Mesenchymal stem cell (in vitro differentiated cells and primary cell): ENCODE measurements around the gene PPP1R27.

Experiments used
- DNase-seq: peaks from one replicate; pipeline ENCODE4 v3.0.0-alpha.2; 2013
- H2AFZ ChIP-seq: one replicate; pipeline ENCODE4 v1.6.1; 2013; ENCODE audit warnings: low read depth, mild to moderate bottlenecking, control low read depth, inconsistent platforms, low read length, moderate library complexity
- H2AK5ac ChIP-seq: 2 replicates; pipeline ENCODE4 v1.6.1; 2013; ENCODE audit warnings: low read length, moderate library complexity, mild to moderate bottlenecking, inconsistent platforms; ENCODE audit not compliant: severe bottlenecking
- H2BK120ac ChIP-seq: one replicate; pipeline ENCODE4 v1.6.1; 2013; ENCODE audit warnings: low read depth, mild to moderate bottlenecking, inconsistent platforms, low read length, moderate library complexity
- H2BK12ac ChIP-seq, 2 experiments: one replicate each; pipeline ENCODE4 v1.6.1; 2013; ENCODE audit warnings: inconsistent platforms in 2 of 2, low read length in 2 of 2, mild to moderate bottlenecking in 2 of 2, moderate library complexity in 2 of 2, control low read depth in 1 of 2
- H2BK15ac ChIP-seq: one replicate; pipeline ENCODE4 v1.6.1; 2013; ENCODE audit warnings: mild to moderate bottlenecking, low read depth, inconsistent platforms; ENCODE audit not compliant: poor library complexity, severe bottlenecking
- H2BK5ac ChIP-seq: 2 replicates; pipeline ENCODE4 v1.6.1; 2013; ENCODE audit warnings: low read depth, mild to moderate bottlenecking, low read length, control low read depth, inconsistent platforms; ENCODE audit not compliant: poor library complexity, severe bottlenecking
- H3K14ac ChIP-seq, 2 experiments: one replicate each; pipeline ENCODE4 v1.6.1; 2013; ENCODE audit warnings: inconsistent platforms in 2 of 2, low read length in 2 of 2, control low read depth in 1 of 2, mild to moderate bottlenecking in 1 of 2, moderate library complexity in 1 of 2
- H3K18ac ChIP-seq, 2 experiments: one replicate each; pipeline ENCODE4 v1.6.1; 2013; ENCODE audit warnings: inconsistent platforms in 2 of 2, low read length in 2 of 2, control low read depth in 1 of 2, low read depth in 1 of 2, mild to moderate bottlenecking in 1 of 2
- H3K23ac ChIP-seq, 2 experiments: one replicate each; pipeline ENCODE4 v1.6.1; 2013; ENCODE audit warnings: inconsistent platforms in 2 of 2, low read length in 2 of 2, mild to moderate bottlenecking in 2 of 2, moderate library complexity in 2 of 2, control low read depth in 1 of 2
- H3K27ac ChIP-seq: 2 replicates; pipeline ENCODE4 v1.5.1; 2013; ENCODE audit warnings: mild to moderate bottlenecking, moderate library complexity, low read length, control low read depth, inconsistent platforms; ENCODE audit not compliant: poor library complexity, severe bottlenecking
- H3K27me3 ChIP-seq, 2 experiments: 2 replicates each; pipeline versions ENCODE4 v1.6.1 to v1.7.0; 2013; ENCODE audit warnings: low read length in 2 of 2, mild to moderate bottlenecking in 2 of 2, moderate library complexity in 2 of 2, control low read depth in 1 of 2, inconsistent platforms in 1 of 2; ENCODE audit not compliant: control insufficient read depth in 1 of 2, insufficient read depth in 1 of 2
- H3K36me3 ChIP-seq, 2 experiments: 2 replicates each; pipeline versions ENCODE4 v1.6.1 to v1.7.0; 2013; ENCODE audit warnings: low read length in 2 of 2, control low read depth in 1 of 2, inconsistent platforms in 1 of 2, low read depth in 1 of 2, mild to moderate bottlenecking in 1 of 2; ENCODE audit not compliant: insufficient read depth in 2 of 2, control insufficient read depth in 1 of 2
- H3K4ac ChIP-seq, 2 experiments: one replicate each; pipeline ENCODE4 v1.6.1; 2013; ENCODE audit warnings: inconsistent platforms in 2 of 2, low read length in 2 of 2, mild to moderate bottlenecking in 2 of 2, moderate library complexity in 2 of 2, control low read depth in 1 of 2, low read depth in 1 of 2
- H3K4me1 ChIP-seq: 2 replicates; pipeline ENCODE4 v1.6.1; 2013; ENCODE audit warnings: low read depth, low read length, control low read depth; ENCODE audit not compliant: control insufficient read depth, insufficient read depth
- H3K4me2 ChIP-seq: 2 replicates; pipeline ENCODE4 v1.6.1; 2013; ENCODE audit warnings: low read length, mild to moderate bottlenecking, inconsistent platforms; ENCODE audit not compliant: poor library complexity, severe bottlenecking
- H3K4me3 ChIP-seq, 2 experiments: 2 replicates each; pipeline versions ENCODE4 v1.5.1 to v1.7.0; 2013; ENCODE audit warnings: low read length in 2 of 2, mild to moderate bottlenecking in 2 of 2, control low read depth in 1 of 2, low read depth in 1 of 2; ENCODE audit not compliant: insufficient read depth in 1 of 2
- H3K79me1 ChIP-seq: replicated peaks from 2 replicates; pipeline ENCODE4 v1.6.1; 2013; ENCODE audit warnings: mild to moderate bottlenecking, control low read depth, low read length, inconsistent platforms; ENCODE audit not compliant: poor library complexity, severe bottlenecking
- H3K9ac ChIP-seq: 2 replicates; pipeline ENCODE4 v1.7.0; 2013; ENCODE audit warnings: mild to moderate bottlenecking, low read length, moderate library complexity
- H3K9me3 ChIP-seq: 2 replicates; pipeline ENCODE4 v1.7.0; 2013; ENCODE audit warnings: mild to moderate bottlenecking, low read length; ENCODE audit not compliant: control insufficient read depth
- H4K8ac ChIP-seq: one replicate; pipeline ENCODE4 v1.6.1; 2013; ENCODE audit warnings: inconsistent platforms, mild to moderate bottlenecking, low read length, moderate library complexity
- H4K91ac ChIP-seq: one replicate; pipeline ENCODE4 v1.6.1; 2013; ENCODE audit warnings: mild to moderate bottlenecking, low read length, inconsistent platforms
- WGBS: methylation state at CpG from one replicate; pipeline ENCODE4 v1.1.7; 2013; ENCODE audit warnings: mixed read lengths; 5-methylcytosine and 5-hydroxymethylcytosine counted together

PPP1R27 gene

DNA sequence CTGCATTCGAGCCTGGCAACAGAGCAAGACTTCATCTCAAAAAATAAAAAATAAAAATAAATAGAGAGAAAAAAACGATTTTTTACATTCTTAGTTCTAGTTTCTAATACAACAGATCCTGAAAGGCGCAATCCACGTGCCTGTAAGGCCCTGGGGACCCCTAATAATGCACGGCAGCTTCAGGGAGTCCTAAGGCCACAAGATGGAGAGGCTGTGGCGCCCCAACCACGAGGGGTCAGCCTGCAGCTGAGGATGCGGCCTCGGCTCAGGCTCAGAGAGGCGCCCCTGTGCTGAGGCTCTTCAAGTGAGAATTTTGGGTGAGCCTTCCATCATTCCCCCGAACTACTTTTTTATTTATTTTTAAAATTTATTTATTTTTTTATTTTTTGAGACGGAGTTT, 14.6 kb upstream of the PPP1R27 start:
- Histone ChIP-seq H2BK15ac (no peak overlapping the region), H3K23ac (no peak overlapping the region), H2AFZ (no peak overlapping the region), H2BK5ac (no peak overlapping the region), H4K8ac (no peak overlapping the region), H3K18ac (no peak overlapping the region), H4K91ac (no peak overlapping the region), H3K9me3 (no peaks in the 10 kb centered on the region), H3K79me1 (peaks cover 37% of the 10 kb centered on the region), H3K9ac (no peak overlapping the region), H3K27me3 (no peaks in the 10 kb centered on the region), H3K27ac (no peak overlapping the region), H3K4ac (no peak overlapping the region), H3K36me3 (peaks cover 77 to 82% of the 10 kb centered on the region in 2 experiments), H3K4me2 (no peak overlapping the region), H3K4me3 (no peak overlapping the region), H2BK12ac (no peak overlapping the region), H3K4me1 (peaks cover under 1% of the 10 kb centered on the region), H2AK5ac (no peak overlapping the region), H3K14ac (no peak overlapping the region), H2BK120ac (no peak overlapping the region)
- no peak for DNase-seq
- 97% methylated on average over 7 of the region's 12 CpGs for WGBS

DNA sequence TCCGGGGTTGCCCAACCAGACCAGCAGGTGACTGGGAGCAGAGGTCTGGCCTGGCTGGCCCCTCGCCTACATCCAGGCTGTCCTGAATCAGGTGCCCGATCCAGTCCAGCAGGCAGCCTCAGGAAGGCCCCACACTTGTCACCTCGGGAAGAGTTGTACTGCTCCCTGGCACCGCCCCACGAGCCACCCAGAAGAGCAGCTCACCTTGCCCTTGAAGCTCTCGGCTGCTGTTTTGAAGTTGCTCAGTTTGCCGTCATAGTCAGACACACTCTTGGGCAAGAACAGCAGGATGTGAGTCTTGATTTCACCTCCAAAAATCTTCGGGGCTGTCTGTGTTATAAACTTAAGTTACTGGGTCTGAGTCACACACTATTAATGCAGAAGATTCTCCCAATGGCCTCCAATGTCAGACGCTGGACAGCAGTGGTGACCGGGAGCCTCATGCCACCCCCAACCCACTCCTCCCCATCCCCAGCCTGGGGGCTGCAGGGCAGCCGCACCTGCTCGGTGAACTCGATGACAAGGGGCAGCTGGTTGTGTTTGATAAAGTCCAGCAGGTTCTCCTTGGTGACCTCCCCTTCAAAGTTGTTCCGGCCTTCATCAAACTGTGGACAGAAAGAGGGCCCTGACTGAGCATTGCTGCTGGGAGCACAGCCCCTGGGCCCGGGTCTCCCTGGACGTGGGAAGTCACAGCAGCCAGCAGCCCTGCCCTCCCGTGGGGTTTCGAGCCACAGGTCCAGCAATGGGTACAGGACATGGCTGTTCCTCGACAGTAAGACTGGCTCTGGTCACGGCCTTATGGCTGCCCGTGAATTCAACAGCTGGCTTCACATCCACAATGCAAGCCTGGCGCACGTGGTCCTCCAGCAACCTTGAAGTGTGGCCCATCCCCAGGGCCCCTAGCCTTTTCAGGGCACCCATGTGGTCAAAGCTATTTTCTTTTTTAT, 12.2 kb upstream of the PPP1R27 start:
- H3K4me3 ChIP-seq: no peak overlapping the region
- no peaks in the 10 kb centered on the region for H3K27me3 ChIP-seq
- H2BK12ac ChIP-seq: no peak overlapping the region
- H3K23ac ChIP-seq: no peak overlapping the region
- H3K14ac ChIP-seq: no peak overlapping the region
- H2BK15ac ChIP-seq: no peak overlapping the region
- peaks cover 3% of the 10 kb centered on the region for H3K4me1 ChIP-seq
- H2BK120ac ChIP-seq: no peak overlapping the region
- no peak overlapping the region for H4K8ac ChIP-seq
- 94% methylated on average over 24 of the region's 24 CpGs for WGBS
- H3K36me3 ChIP-seq: peaks cover 78 to 81% of the 10 kb centered on the region in 2 experiments
- no peak overlapping the region for H2AFZ ChIP-seq
- no peak for DNase-seq
- no peak overlapping the region for H3K4me2 ChIP-seq
- H3K27ac ChIP-seq: no peak overlapping the region
- H3K18ac ChIP-seq: no peak overlapping the region
- H3K9me3 ChIP-seq: no peaks in the 10 kb centered on the region
- no peak overlapping the region for H3K9ac ChIP-seq
- peaks cover 29% of the 10 kb centered on the region for H3K79me1 ChIP-seq
- no peak overlapping the region for H4K91ac ChIP-seq
- no peak overlapping the region for H2BK5ac ChIP-seq
- no peak overlapping the region for H2AK5ac ChIP-seq
- no peak overlapping the region for H3K4ac ChIP-seq

DNA sequence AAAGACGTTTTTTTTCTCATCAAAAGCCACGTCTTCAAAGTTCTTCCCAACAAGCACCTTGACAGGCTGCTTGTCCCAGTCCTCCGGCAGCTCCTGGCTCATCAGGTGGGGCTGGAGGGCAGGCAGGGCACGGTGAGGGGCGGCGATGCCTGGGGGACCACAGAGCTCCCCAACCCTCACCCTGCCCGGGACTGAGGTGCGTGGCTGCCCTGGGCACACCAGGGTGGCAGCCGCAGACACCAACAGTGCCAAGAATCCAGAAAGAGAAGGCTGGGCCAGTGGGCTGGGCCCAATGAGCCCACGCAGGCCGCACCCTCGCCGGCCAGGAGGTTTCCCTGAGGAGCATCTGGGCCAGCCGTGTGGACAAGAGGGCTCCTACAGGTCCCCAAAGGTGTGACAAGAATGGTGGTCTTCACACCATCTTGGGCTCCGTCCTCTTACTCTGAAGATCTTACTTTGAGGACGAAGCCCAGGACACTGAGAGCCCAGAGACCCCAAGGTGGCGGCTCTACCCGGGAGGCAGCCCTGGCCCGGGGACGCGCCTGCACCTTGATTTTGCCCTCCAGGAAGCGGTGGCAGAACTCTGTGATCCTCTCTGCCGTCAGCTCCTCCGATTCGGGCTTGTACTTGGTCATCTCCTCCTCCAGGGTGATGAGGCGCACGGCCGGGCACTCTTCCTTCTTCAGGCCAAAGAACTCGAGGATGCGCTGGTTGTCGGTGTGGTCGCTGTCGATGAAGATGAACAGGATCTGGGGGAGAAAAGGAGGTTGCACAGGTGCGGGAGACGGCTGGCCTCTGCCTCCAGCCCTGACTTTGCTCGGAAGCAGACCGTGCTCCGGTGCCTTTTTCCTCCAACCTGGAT, 11.3 kb upstream of the PPP1R27 start:
- WGBS: 98% methylated on average over 38 of the region's 38 CpGs

DNA sequence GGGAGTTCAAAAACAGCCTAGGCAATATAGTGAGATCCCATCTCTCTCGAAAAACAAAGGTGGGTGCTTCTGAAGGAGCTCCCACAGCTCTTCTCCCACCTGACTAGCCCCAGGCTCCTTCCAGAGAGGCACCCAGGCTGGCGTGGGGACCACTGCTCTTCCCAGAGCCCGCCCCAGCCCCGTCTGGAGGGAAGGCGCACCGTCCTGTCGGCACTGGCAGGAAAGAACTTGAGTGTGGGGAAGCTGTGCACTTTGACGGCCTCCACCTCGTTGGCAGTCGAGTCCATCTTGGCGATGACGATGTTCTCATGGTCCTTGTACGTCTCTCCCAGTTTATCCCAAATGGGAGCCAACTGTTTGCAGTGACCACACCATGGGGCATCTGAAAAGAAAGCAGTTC, 10.5 kb upstream of the PPP1R27 start:
- Histone ChIP-seq H3K18ac (no peak overlapping the region), H3K27ac (no peak overlapping the region), H3K23ac (no peak overlapping the region), H3K4me1 (peaks cover 7% of the 10 kb centered on the region), H2AK5ac (no peak overlapping the region), H4K91ac (no peak overlapping the region), H3K14ac (no peak overlapping the region), H2BK15ac (no peak overlapping the region), H3K9ac (no peak overlapping the region), H2BK120ac (no peak overlapping the region), H4K8ac (no peak overlapping the region), H3K27me3 (no peaks in the 10 kb centered on the region), H3K36me3 (peaks cover 68 to 78% of the 10 kb centered on the region in 2 experiments), H2BK12ac (no peak overlapping the region), H3K9me3 (no peaks in the 10 kb centered on the region), H3K4me2 (no peak overlapping the region), H3K79me1 (peaks cover 22% of the 10 kb centered on the region), H3K4me3 (no peak overlapping the region), H2AFZ (no peak overlapping the region), H2BK5ac (no peak overlapping the region), H3K4ac (no peak overlapping the region)
- no peak for DNase-seq
- WGBS: 95% methylated on average over 13 of the region's 13 CpGs

More for the DNA sequence above, 11.3 kb upstream of the PPP1R27 start:
- Histone ChIP-seq H3K36me3 (peaks cover 69 to 81% of the 10 kb centered on the region in 2 experiments), H3K4me3 (no peak overlapping the region), H2BK5ac (no peak overlapping the region), H3K79me1 (peaks cover 23% of the 10 kb centered on the region), H2AK5ac (no peak overlapping the region), H4K8ac (no peak overlapping the region), H3K9ac (no peak overlapping the region), H2BK120ac (no peak overlapping the region), H3K4me2 (no peak overlapping the region), H2AFZ (no peak overlapping the region), H4K91ac (no peak overlapping the region), H2BK15ac (no peak overlapping the region), H3K18ac (no peak overlapping the region), H3K27me3 (no peaks in the 10 kb centered on the region), H3K27ac (no peak overlapping the region), H3K23ac (no peak overlapping the region), H2BK12ac (no peak overlapping the region), H3K4ac (no peak overlapping the region), H3K4me1 (peaks cover 3% of the 10 kb centered on the region), H3K14ac (no peak overlapping the region), H3K9me3 (no peaks in the 10 kb centered on the region)
- DNase-seq: no peak
